Gastroesophageal sphincter (tissue), 3 donors: ENCODE measurements around the gene DCUN1D3.

Source experiments
- EP300 ChIP-seq: sonication (generic); formaldehyde crosslinking; IDR thresholded peaks from one replicate; pipeline ENCODE4 v1.6.1; 2017; ENCODE audit warnings: antibody characterized with exemption, mild to moderate bottlenecking
- POLR2A ChIP-seq, 2 donors: fragments of 450-650 bp; IDR thresholded peaks; one replicate each; pipeline ENCODE4 v1.6.1; 2017; ENCODE audit warnings: antibody characterized with exemption in 2 of 2, mild to moderate bottlenecking in 2 of 2, moderate library complexity in 1 of 2
- TF ChIP-seq, protein P1 (sequence below), 4 experiments: fragments of 200-600 bp in 2 of 4; fragments of 450-650 bp in 2 of 4; sonication (generic) in 1 of 4; IDR thresholded peaks; one replicate each; pipeline ENCODE4 v1.5.1; 2017 to 2019; ENCODE audit warnings: antibody characterized with exemption in 4 of 4, mild to moderate bottlenecking in 2 of 4, moderate library complexity in 2 of 4

DNA sequence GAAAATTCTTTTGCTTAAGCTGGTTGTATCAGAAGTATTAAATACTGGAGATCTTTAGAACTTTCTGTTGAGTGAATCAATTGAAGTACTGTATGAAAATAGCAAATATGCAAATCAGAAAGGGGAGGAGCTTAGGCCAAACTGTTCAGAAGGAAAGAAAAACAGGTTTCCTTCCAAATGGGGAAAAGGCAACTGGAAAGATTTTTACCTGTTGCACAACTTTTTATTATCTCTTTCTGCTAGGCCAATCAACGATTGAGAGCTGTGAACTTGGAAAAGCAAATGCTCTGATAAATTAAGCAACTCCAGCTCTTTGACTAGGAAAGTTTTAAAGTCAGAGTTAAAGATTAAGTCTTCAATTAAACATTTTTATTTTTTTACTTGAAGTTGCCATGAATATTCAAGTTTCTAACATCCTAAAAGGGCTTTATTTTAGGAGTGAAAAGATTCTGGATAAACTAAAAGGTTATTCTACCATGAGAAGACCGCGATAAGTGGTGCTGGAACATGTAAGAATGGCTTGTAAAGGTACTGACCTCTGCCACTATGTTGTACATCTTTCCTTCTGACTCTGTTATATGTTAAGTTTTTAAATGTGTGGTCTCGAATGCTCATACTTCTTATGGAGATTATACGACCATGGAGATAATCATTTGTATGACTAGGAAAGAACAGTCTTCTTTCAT, 16.5 kb downstream of the DCUN1D3 start:
- TF ChIP-seq, protein P1, sequence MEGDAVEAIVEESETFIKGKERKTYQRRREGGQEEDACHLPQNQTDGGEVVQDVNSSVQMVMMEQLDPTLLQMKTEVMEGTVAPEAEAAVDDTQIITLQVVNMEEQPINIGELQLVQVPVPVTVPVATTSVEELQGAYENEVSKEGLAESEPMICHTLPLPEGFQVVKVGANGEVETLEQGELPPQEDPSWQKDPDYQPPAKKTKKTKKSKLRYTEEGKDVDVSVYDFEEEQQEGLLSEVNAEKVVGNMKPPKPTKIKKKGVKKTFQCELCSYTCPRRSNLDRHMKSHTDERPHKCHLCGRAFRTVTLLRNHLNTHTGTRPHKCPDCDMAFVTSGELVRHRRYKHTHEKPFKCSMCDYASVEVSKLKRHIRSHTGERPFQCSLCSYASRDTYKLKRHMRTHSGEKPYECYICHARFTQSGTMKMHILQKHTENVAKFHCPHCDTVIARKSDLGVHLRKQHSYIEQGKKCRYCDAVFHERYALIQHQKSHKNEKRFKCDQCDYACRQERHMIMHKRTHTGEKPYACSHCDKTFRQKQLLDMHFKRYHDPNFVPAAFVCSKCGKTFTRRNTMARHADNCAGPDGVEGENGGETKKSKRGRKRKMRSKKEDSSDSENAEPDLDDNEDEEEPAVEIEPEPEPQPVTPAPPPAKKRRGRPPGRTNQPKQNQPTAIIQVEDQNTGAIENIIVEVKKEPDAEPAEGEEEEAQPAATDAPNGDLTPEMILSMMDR (IDR thresholded peaks at IDR 0.05), result no peak
- TF ChIP-seq POLR2A (IDR thresholded peaks at IDR 0.05) (no peak), EP300 (no peak)
